Measurements from ENCODE around the gene BIRC7. TPM values are rescaled to one million over a fixed set of nuclear protein-coding genes. Genes with fewer than 3 reads are reported as not detected.

The BIRC7 gene
- total RNA-seq, 2 experiments from 2014 or later = 0.42 TPM; not detected in 1

- Histone ChIP-seq H3K4me2 (ENCODE audit: low read length) (no peak overlapping the region), H3K4me1 (ENCODE audit: insufficient read depth, low read length, poor library complexity, severe bottlenecking) (no peaks in the 10 kb centered on the region), H2AFZ (ENCODE audit: low read length) (no peak overlapping the region), H4K20me1 (ENCODE audit: insufficient read depth, low read length) (no peaks in the 10 kb centered on the region), H3K9me2 (ENCODE audit: insufficient read depth, low read length) (no peaks in the 10 kb centered on the region), H3K27ac (ENCODE audit: low read depth, low read length, poor library complexity, severe bottlenecking) (no peak overlapping the region), H3K79me2 (ENCODE audit: insufficient read depth, low read depth, low read length) (no peaks in the 10 kb centered on the region), H3K4me3 (ENCODE audit: low read depth, low read length, poor library complexity, severe bottlenecking) (no peak overlapping the region), H3K36me3 (ENCODE audit: insufficient read depth, low read length) (peaks cover 19% of the 10 kb centered on the region; the same call in 1 of the 2 replicates), H3K9me3 (ENCODE audit: low read length) (no peaks in the 10 kb centered on the region)
- BruUV-seq (replicated peaks) = no TSS peak
- ChIA-PET POLR2A (interaction anchor here (1.5 kb wide), 1 partner anchor 61 kb away, joined by 3 read pairs; no protein-coding TSS in a partner anchor), CTCF (ENCODE audit: unreplicated experiment) (no interaction called here)
- TF ChIP-seq CTCF (conservative IDR thresholded peaks at IDR 0.05; ENCODE audit: low read length) (no peak), EZH2phosphoT487 (IDR thresholded peaks at IDR 0.05; ENCODE audit: borderline replicate concordance, low read depth, low read length) (no peak)
- intact Hi-C loops (cut with micrococcal nuclease; ENCODE audit: unreplicated experiment) = no loop called here
- no peak for DNase-seq (ENCODE audit: low spot score)
These were observed 49.3 kb downstream of the BIRC7 start for GRCh38 chr20:63284981-63285524.

GRCh38 chr20:63285636-63286615 lies 50.2 kb downstream of the BIRC7 start:
- POLR2A ChIA-PET = interaction anchor here (1.5 kb wide), 1 partner anchor 61 kb away, joined by 3 read pairs; no protein-coding TSS in a partner anchor
- peaks cover 15% of the 10 kb centered on the region; the same call in 1 of the 2 replicates for H3K36me3 ChIP-seq (ENCODE audit: insufficient read depth, low read length)
- intact Hi-C loops (cut with micrococcal nuclease; ENCODE audit: unreplicated experiment) = no loop called here
- H4K20me1 ChIP-seq (ENCODE audit: insufficient read depth, low read length) = no peaks in the 10 kb centered on the region
- no TSS peak for BruUV-seq (replicated peaks)
- CTCF ChIA-PET (ENCODE audit: unreplicated experiment) = interaction anchor here (0.5 kb wide), 1 partner anchor 517 kb away, joined by 3 read pairs; no protein-coding TSS in a partner anchor
- no peaks in the 10 kb centered on the region for H3K4me1 ChIP-seq (ENCODE audit: insufficient read depth, low read length, poor library complexity, severe bottlenecking)
- no peak for DNase-seq (ENCODE audit: low spot score)
- H3K79me2 ChIP-seq (ENCODE audit: insufficient read depth, low read depth, low read length) = no peaks in the 10 kb centered on the region
- TF ChIP-seq EZH2phosphoT487 (IDR thresholded peaks at IDR 0.05; ENCODE audit: borderline replicate concordance, low read depth, low read length) = no peak
- no peak for TF ChIP-seq CTCF (conservative IDR thresholded peaks at IDR 0.05; ENCODE audit: low read length)
- no peak overlapping the region for H3K27ac ChIP-seq (ENCODE audit: low read depth, low read length, poor library complexity, severe bottlenecking)
- no peaks in the 10 kb centered on the region for H3K9me2 ChIP-seq (ENCODE audit: insufficient read depth, low read length)
- no peaks in the 10 kb centered on the region for H3K9me3 ChIP-seq (ENCODE audit: low read length)
- no peak overlapping the region for H2AFZ ChIP-seq (ENCODE audit: low read length)
- H3K4me2 ChIP-seq (ENCODE audit: low read length) = no peak overlapping the region
- H3K4me3 ChIP-seq (ENCODE audit: low read depth, low read length, poor library complexity, severe bottlenecking) = no peak overlapping the region

Measured in OCI-LY7 (cell line).